Activated CD4-positive, CD25-positive, alpha-beta regulatory T cell treated with anti-CD3 and anti-CD28 coated beads, Interleukin-2, amount 50 U/mL, for 72 hours (primary cell): Measurements from ENCODE around the gene SGO1.

ENCODE experiments used
- DNase-seq: peaks from one replicate; pipeline ENCODE4 v3.0.0; 2021

The SGO1 gene

GRCh38 chr3:20154078-20154477 is 31.9 kb downstream of the SGO1 start:
- DNase-seq = no peak

GRCh38 chr3:20148466-20148865 is 37.5 kb downstream of the SGO1 start:
- no peak for DNase-seq

GRCh38 chr3:20147361-20147760 is 38.6 kb downstream of the SGO1 start:
- no peak for DNase-seq

- DNase-seq = no peak
Observed at GRCh38 chr3:20146301-20146700, 39.7 kb downstream of the SGO1 start.

GRCh38 chr3:20145874-20146273 is 40.1 kb downstream of the SGO1 start:
- no peak for DNase-seq

- DNase-seq = no peak
Observed at GRCh38 chr3:20143519-20143918, 42.5 kb downstream of the SGO1 start.

- DNase-seq = no peak
Observed at GRCh38 chr3:20142517-20142916, 43.5 kb downstream of the SGO1 start.

- no peak for DNase-seq
Observed at GRCh38 chr3:20141851-20142250, 44.2 kb downstream of the SGO1 start.

- DNase-seq = no peak
Observed at GRCh38 chr3:20141316-20141715, 44.7 kb downstream of the SGO1 start.

- no peak for DNase-seq
Observed at GRCh38 chr3:20140881-20141280, 45.1 kb downstream of the SGO1 start.

GRCh38 chr3:20137647-20138046 is 48.4 kb downstream of the SGO1 start:
- no peak for DNase-seq

- no peak for DNase-seq
Observed at GRCh38 chr3:20136231-20136630, 49.8 kb downstream of the SGO1 start.

GRCh38 chr3:20130106-20130505 is 55.9 kb downstream of the SGO1 start:
- DNase-seq = no peak

- DNase-seq = no peak
Observed at GRCh38 chr3:20128358-20128757, 57.6 kb downstream of the SGO1 start.

- DNase-seq = no peak
Observed at GRCh38 chr3:20125897-20126296, 60.1 kb downstream of the SGO1 start.

- no peak for DNase-seq
Observed at GRCh38 chr3:20125289-20125688, 60.7 kb downstream of the SGO1 start.

GRCh38 chr3:20123131-20123652 is 62.8 kb downstream of the SGO1 start:
- DNase-seq = no peak

- no peak for DNase-seq
Observed at GRCh38 chr3:20121088-20121487, 64.9 kb downstream of the SGO1 start.
